ENCODE data around the gene PTPRCAP.

Gene PTPRCAP

GRCh38 chr11:67395555-67396258 is 41.8 kb downstream of the PTPRCAP start:
- peaks cover 14% of the 10 kb centered on the region for H3K4me1 ChIP-seq (ENCODE audit: control insufficient read depth, insufficient read depth, low read length)
- no peaks in the 10 kb centered on the region for H3K27me3 ChIP-seq (replicated peaks; ENCODE audit: control insufficient read depth, insufficient read depth, low read length)
- no peak for DNase-seq (ENCODE audit: low read depth)
- H3K9me3 ChIP-seq (ENCODE audit: control insufficient read depth, low read length), result no peaks in the 10 kb centered on the region
- no peak overlapping the region for H3K9ac ChIP-seq (ENCODE audit: low read length)
- peaks cover 29% of the 10 kb centered on the region for H3K36me3 ChIP-seq (ENCODE audit: control insufficient read depth, insufficient read depth, low read length, severe bottlenecking)
- H3K4me3 ChIP-seq (ENCODE audit: low read length), result no peak overlapping the region

DNA sequence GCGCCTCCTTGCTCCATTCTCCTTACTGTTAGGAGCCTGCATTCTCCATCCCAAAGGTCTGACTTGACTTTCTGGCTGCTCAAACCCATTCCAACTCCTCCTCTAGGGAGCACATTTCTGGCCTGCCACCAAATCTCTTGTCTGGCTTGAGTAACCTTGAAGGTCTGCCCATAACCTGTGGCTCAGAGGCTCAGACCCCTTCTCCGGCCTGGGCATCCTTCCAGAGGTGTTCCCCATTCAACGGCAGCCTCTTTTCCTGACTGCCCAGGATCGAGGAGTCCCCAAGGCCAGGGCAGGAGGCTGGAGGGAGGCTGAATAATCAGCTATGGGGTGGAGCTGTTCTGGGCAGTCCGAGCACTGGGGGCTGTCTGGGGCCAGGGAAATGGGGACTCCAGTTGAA is 43.5 kb downstream of the PTPRCAP start:
- no peak overlapping the region for H3K9ac ChIP-seq (ENCODE audit: low read length)
- DNase-seq (ENCODE audit: low read depth), result no peak
- no peak overlapping the region for H3K4me3 ChIP-seq (ENCODE audit: low read length)
- peaks cover 24% of the 10 kb centered on the region for H3K36me3 ChIP-seq (ENCODE audit: control insufficient read depth, insufficient read depth, low read length, severe bottlenecking)
- no peaks in the 10 kb centered on the region for H3K27me3 ChIP-seq (replicated peaks; ENCODE audit: control insufficient read depth, insufficient read depth, low read length)
- peaks cover 6% of the 10 kb centered on the region for H3K4me1 ChIP-seq (ENCODE audit: control insufficient read depth, insufficient read depth, low read length)
- no peaks in the 10 kb centered on the region for H3K9me3 ChIP-seq (ENCODE audit: control insufficient read depth, low read length)

GRCh38 chr11:67393437-67393836 is 44.0 kb downstream of the PTPRCAP start:
- H3K27me3 ChIP-seq (replicated peaks; ENCODE audit: control insufficient read depth, insufficient read depth, low read length), result no peaks in the 10 kb centered on the region
- H3K9ac ChIP-seq (ENCODE audit: low read length), result no peak overlapping the region
- H3K36me3 ChIP-seq (ENCODE audit: control insufficient read depth, insufficient read depth, low read length, severe bottlenecking), result peaks cover 19% of the 10 kb centered on the region
- no peaks in the 10 kb centered on the region for H3K9me3 ChIP-seq (ENCODE audit: control insufficient read depth, low read length)
- no peak for DNase-seq (ENCODE audit: low read depth)
- no peak overlapping the region for H3K4me3 ChIP-seq (ENCODE audit: low read length)
- peaks cover 6% of the 10 kb centered on the region for H3K4me1 ChIP-seq (ENCODE audit: control insufficient read depth, insufficient read depth, low read length)

GRCh38 chr11:67392183-67392715 is 45.2 kb downstream of the PTPRCAP start:
- Histone ChIP-seq H3K4me1 (ENCODE audit: control insufficient read depth, insufficient read depth, low read length) (peaks cover 6% of the 10 kb centered on the region), H3K36me3 (ENCODE audit: control insufficient read depth, insufficient read depth, low read length, severe bottlenecking) (peaks cover 7% of the 10 kb centered on the region), H3K4me3 (ENCODE audit: low read length) (peak overlapping the region; percentile 94), H3K9me3 (ENCODE audit: control insufficient read depth, low read length) (no peaks in the 10 kb centered on the region), H3K9ac (ENCODE audit: low read length) (peak overlapping the region; percentile 90), H3K27me3 (replicated peaks; ENCODE audit: control insufficient read depth, insufficient read depth, low read length) (no peaks in the 10 kb centered on the region)
- DNase-seq (ENCODE audit: low read depth), result peak; percentile 59

GRCh38 chr11:67391304-67392182 is 45.9 kb downstream of the PTPRCAP start, which contains the start of gene RAD9A:
TSS of gene RAD9A (plus strand) at chr11:67391986. CDS start at chr11:67392045, 59 bp downstream.
- Histone ChIP-seq H3K9me3 (ENCODE audit: control insufficient read depth, low read length) (no peaks in the 10 kb centered on the region), H3K9ac (ENCODE audit: low read length) (peak within 1 kb of the TSS; percentile 90), H3K27me3 (replicated peaks; ENCODE audit: control insufficient read depth, insufficient read depth, low read length) (no peaks in the 10 kb centered on the region), H3K4me1 (ENCODE audit: control insufficient read depth, insufficient read depth, low read length) (peaks cover 6% of the 10 kb centered on the region), H3K36me3 (ENCODE audit: control insufficient read depth, insufficient read depth, low read length, severe bottlenecking) (peaks cover 4% of the 10 kb centered on the region), H3K4me3 (ENCODE audit: low read length) (peak within 1 kb of the TSS; percentile 94)
- DNase-seq (ENCODE audit: low read depth), result peak; percentile 98

DNA sequence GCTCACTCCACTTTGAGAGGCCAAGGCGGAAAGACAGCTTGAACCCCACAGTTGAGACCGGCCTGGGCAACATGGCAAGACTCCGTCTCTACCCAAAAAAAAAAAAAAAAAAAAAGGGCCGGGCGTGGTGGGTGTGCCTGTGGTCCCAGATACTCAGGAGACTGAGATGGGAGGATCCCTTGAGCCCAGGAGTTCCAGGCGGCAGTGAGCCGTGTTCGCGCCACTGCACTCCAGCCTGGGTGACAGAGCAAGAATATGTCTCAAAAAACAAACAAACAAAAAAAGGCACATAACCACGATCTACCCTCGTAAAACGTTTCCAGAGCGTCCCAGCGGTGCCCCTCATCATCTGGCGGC is 46.6 kb downstream of the PTPRCAP start:
- DNase-seq (ENCODE audit: low read depth), result no peak

GRCh38 chr11:67389477-67389876 is 48.0 kb downstream of the PTPRCAP start:
- DNase-seq (ENCODE audit: low read depth), result peak; percentile 59
- Histone ChIP-seq H3K9ac (ENCODE audit: low read length) (no peak overlapping the region), H3K4me1 (ENCODE audit: control insufficient read depth, insufficient read depth, low read length) (peaks cover 15% of the 10 kb centered on the region), H3K4me3 (ENCODE audit: low read length) (no peak overlapping the region), H3K9me3 (ENCODE audit: control insufficient read depth, low read length) (no peaks in the 10 kb centered on the region), H3K36me3 (ENCODE audit: control insufficient read depth, insufficient read depth, low read length, severe bottlenecking) (no peaks in the 10 kb centered on the region), H3K27me3 (replicated peaks; ENCODE audit: control insufficient read depth, insufficient read depth, low read length) (no peaks in the 10 kb centered on the region)

More for the DNA sequence above, 46.6 kb downstream of the PTPRCAP start:
- peaks cover 6% of the 10 kb centered on the region for H3K4me1 ChIP-seq (ENCODE audit: control insufficient read depth, insufficient read depth, low read length)
- H3K36me3 ChIP-seq (ENCODE audit: control insufficient read depth, insufficient read depth, low read length, severe bottlenecking), result no peaks in the 10 kb centered on the region
- peak overlapping the region; percentile 94 for H3K4me3 ChIP-seq (ENCODE audit: low read length)
- H3K9me3 ChIP-seq (ENCODE audit: control insufficient read depth, low read length), result no peaks in the 10 kb centered on the region
- no peaks in the 10 kb centered on the region for H3K27me3 ChIP-seq (replicated peaks; ENCODE audit: control insufficient read depth, insufficient read depth, low read length)
- peak overlapping the region; percentile 90 for H3K9ac ChIP-seq (ENCODE audit: low read length)

DNA sequence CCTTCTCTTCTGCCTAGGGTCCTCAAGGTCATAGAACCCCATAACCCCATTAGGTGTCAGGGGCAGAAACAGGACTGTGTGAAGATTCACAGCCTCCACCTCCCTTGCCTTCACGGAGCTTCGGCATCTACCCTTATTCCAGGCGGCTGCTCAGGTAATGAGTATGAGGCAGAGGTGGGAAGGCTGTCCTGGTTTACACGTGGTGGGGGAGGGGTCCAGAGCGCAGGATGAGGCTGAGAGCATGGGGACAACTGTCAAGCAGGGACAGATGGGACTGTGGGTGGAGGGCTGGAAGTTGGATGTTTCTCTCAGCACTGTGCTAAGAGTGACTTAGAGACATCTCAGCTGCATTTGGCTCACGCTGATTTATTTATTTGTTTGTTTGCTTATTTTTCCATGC is 50.0 kb downstream of the PTPRCAP start:
- H3K9ac ChIP-seq (ENCODE audit: low read length), result no peak overlapping the region
- H3K36me3 ChIP-seq (ENCODE audit: control insufficient read depth, insufficient read depth, low read length, severe bottlenecking), result no peaks in the 10 kb centered on the region
- no peak overlapping the region for H3K4me3 ChIP-seq (ENCODE audit: low read length)
- DNase-seq (ENCODE audit: low read depth), result no peak
- H3K27me3 ChIP-seq (replicated peaks; ENCODE audit: control insufficient read depth, insufficient read depth, low read length), result no peaks in the 10 kb centered on the region
- H3K9me3 ChIP-seq (ENCODE audit: control insufficient read depth, low read length), result no peaks in the 10 kb centered on the region
- peaks cover 14% of the 10 kb centered on the region for H3K4me1 ChIP-seq (ENCODE audit: control insufficient read depth, insufficient read depth, low read length)

DNA sequence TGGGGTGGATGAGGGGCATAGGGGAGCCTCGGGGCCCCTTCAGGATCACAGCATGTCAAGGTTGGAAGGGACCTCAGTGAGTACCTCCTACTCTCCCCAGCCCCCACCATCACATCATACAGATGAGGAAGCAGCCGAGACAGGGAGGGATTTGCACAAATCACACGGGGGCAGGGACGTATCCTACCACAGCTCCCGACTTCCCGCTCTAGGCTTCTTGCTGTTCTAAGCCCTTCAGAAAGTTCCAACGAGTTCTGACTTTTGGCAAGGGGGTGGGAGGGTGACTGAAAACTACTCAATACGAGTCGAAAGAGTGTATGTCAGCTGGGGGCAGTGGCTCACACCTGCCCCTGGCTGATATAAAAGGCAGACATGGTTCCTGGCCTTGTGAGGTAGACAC is 50.4 kb downstream of the PTPRCAP start:
- Histone ChIP-seq H3K4me1 (ENCODE audit: control insufficient read depth, insufficient read depth, low read length) (peaks cover 10% of the 10 kb centered on the region), H3K27me3 (replicated peaks; ENCODE audit: control insufficient read depth, insufficient read depth, low read length) (no peaks in the 10 kb centered on the region), H3K9me3 (ENCODE audit: control insufficient read depth, low read length) (no peaks in the 10 kb centered on the region), H3K4me3 (ENCODE audit: low read length) (no peak overlapping the region), H3K36me3 (ENCODE audit: control insufficient read depth, insufficient read depth, low read length, severe bottlenecking) (no peaks in the 10 kb centered on the region), H3K9ac (ENCODE audit: low read length) (no peak overlapping the region)
- no peak for DNase-seq (ENCODE audit: low read depth)

All from adipocyte (in vitro differentiated cells).